Keratinocyte (primary cell): ENCODE data around the gene ARSB. TPM values are rescaled to one million over a fixed set of nuclear protein-coding genes. Genes with fewer than 3 reads are reported as not detected.

Source experiments
- DNase-seq: peaks from one replicate; pipeline ENCODE4 v3.0.0-alpha.2; 2011; ENCODE audit warnings: low read depth, missing footprints, low spot score
- FAIRE-seq: peaks from 2 replicates; lab custom pipeline; 2011; peaks lifted over from hg19 to GRCh38; lab: Jason Lieb, UNC
- H2AFZ ChIP-seq: 2 replicates; pipeline ENCODE4 v1.6.0; 2012; ENCODE audit warnings: low read length, control low read depth, inconsistent platforms; ENCODE audit not compliant: control insufficient read depth
- H3K27ac ChIP-seq: 2 replicates; pipeline ENCODE4 v1.5.1; 2011; ENCODE audit warnings: low read length; ENCODE audit not compliant: control insufficient read depth, insufficient read depth
- H3K27me3 ChIP-seq: 3 replicates; pipeline ENCODE4 v1.6.0; 2011; ENCODE audit warnings: low read length; ENCODE audit not compliant: control insufficient read depth, insufficient read depth; ENCODE audit errors: extremely low read depth
- H3K36me3 ChIP-seq, 2 experiments: 2 replicates in 1 of 2; 3 replicates in 1 of 2; pipeline ENCODE4 v1.5.1; 2011; ENCODE audit warnings: low read length in 2 of 2, mild to moderate bottlenecking in 1 of 2; ENCODE audit not compliant: control insufficient read depth in 2 of 2, insufficient read depth in 2 of 2; ENCODE audit errors: extremely low read depth in 1 of 2
- H3K4me1 ChIP-seq: 3 replicates; pipeline ENCODE4 v1.5.1; 2011; ENCODE audit warnings: low read length; ENCODE audit not compliant: control insufficient read depth, insufficient read depth; ENCODE audit errors: extremely low read depth
- H3K4me2 ChIP-seq: 3 replicates; pipeline ENCODE4 v1.6.0; 2011; ENCODE audit warnings: low read depth, low read length; ENCODE audit not compliant: control insufficient read depth, insufficient read depth; ENCODE audit errors: extremely low read depth
- H3K4me3 ChIP-seq, 3 experiments: fragments of 200-600 bp in 1 of 3; sonication (generic) in 1 of 3; 2 replicates in 2 of 3; 3 replicates in 1 of 3; pipeline ENCODE4 v1.5.1; 2011 to 2016; ENCODE audit warnings: low read length in 3 of 3, mild to moderate bottlenecking in 3 of 3, control low read depth in 2 of 3, inconsistent platforms in 1 of 3, low read depth in 1 of 3, mixed read lengths in 1 of 3, mixed run types in 1 of 3, moderate library complexity in 1 of 3; ENCODE audit not compliant: control insufficient read depth in 2 of 3, insufficient read depth in 2 of 3; ENCODE audit errors: extremely low read depth in 1 of 3
- H3K79me2 ChIP-seq: 2 replicates; pipeline ENCODE4 v1.6.0; 2012; ENCODE audit warnings: low read length; ENCODE audit not compliant: control insufficient read depth, insufficient read depth
- H3K9ac ChIP-seq: 3 replicates; pipeline ENCODE4 v1.6.0; 2011; ENCODE audit warnings: low read length; ENCODE audit not compliant: control insufficient read depth, insufficient read depth; ENCODE audit errors: extremely low read depth
- H3K9me1 ChIP-seq: 3 replicates; pipeline ENCODE4 v1.6.0; 2011; ENCODE audit warnings: low read length; ENCODE audit not compliant: control insufficient read depth, insufficient read depth; ENCODE audit errors: extremely low read depth
- H3K9me3 ChIP-seq: 2 replicates; pipeline ENCODE4 v1.5.1; 2012; ENCODE audit warnings: low read depth, low read length; ENCODE audit not compliant: control insufficient read depth
- H4K20me1 ChIP-seq: 3 replicates; pipeline ENCODE4 v1.6.0; 2011; ENCODE audit warnings: low read length; ENCODE audit not compliant: control insufficient read depth, insufficient read depth; ENCODE audit errors: extremely low read depth
- EZH2 ChIP-seq: IDR thresholded peaks from one replicate; pipeline ENCODE4 v1.6.1; 2012; ENCODE audit warnings: inconsistent platforms, mild to moderate bottlenecking, low read length, moderate library complexity
- dilution Hi-C: fragments of 300-500 bp; cut with MboI; formaldehyde crosslinking; loops from one replicate; pipeline ENCODE4 v1.7.0; 2020; ENCODE audit warnings: low sequenced_read_pairs; ENCODE audit not compliant: extremely low pct_ligation_motif_present
- polyA plus RNA-seq, 5 experiments: library from polyadenylated mRNA; depleted of rRNA in 3 of 5; stranded (reverse) in 3 of 5; stranded (forward) in 1 of 5; unstranded in 1 of 5; fragments of >200 nt; gene quantifications; 1 replicate in 1 of 5; 2 replicates in 3 of 5; 3 replicates in 1 of 5; pipeline versions ENCODE4 v1.2.1 to v1.2.3, GENCODE V29; 2011 to 2012; ENCODE audit warnings: missing spikeins in 2 of 5, low read depth in 1 of 5, low replicate concordance in 1 of 5
- TF ChIP-seq, protein P1 (sequence below), 3 experiments: IDR thresholded peaks in 1 of 3; conservative IDR thresholded peaks in 1 of 3; optimal IDR thresholded peaks in 1 of 3; 2 replicates in 2 of 3; 3 replicates in 1 of 3; pipeline versions ENCODE3 to v1.5.1; 2011; ENCODE audit warnings: low read length in 3 of 3, mild to moderate bottlenecking in 3 of 3, moderate library complexity in 2 of 3, control low read depth in 1 of 3, inconsistent platforms in 1 of 3; ENCODE audit not compliant: insufficient read depth in 2 of 3; ENCODE audit errors: extremely low read depth in 1 of 3

Gene ARSB
- polyA plus RNA-seq, 1 donor (not counting 4 experiments of a cell fraction or from before 2014, with no cell fraction given), result 4.5 TPM

DNA sequence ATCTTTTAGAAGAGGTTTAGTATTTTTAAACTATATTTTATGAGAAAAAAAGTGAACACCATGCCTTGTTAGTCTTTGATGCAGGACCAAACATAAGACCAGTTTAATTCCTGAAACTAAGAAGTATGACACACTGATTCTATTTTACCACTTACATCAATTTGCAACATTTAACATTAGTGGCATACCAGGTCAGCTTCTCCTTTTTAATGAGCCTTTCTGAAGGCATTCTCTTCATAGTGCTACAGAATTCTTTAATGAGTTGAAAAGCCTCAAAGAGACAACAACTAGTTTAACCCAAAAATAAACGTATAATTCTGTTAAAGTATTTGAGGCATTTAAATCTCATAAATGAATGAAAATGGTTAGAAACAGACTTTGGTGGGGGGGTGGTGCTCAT is 28.2 kb downstream of the ARSB start:
- H3K4me1 ChIP-seq, result peaks cover 9% of the 10 kb centered on the region
- H3K36me3 ChIP-seq, result no peaks in the 10 kb centered on the region
- H3K27me3 ChIP-seq, result no peaks in the 10 kb centered on the region
- H3K27ac ChIP-seq, result no peak overlapping the region
- no peak overlapping the region for H3K4me3 ChIP-seq
- FAIRE-seq, result no peak
- no peaks in the 10 kb centered on the region for H3K9me3 ChIP-seq
- H3K9me1 ChIP-seq, result no peaks in the 10 kb centered on the region
- dilution Hi-C loops, result no loop called here
- TF ChIP-seq, protein P1, sequence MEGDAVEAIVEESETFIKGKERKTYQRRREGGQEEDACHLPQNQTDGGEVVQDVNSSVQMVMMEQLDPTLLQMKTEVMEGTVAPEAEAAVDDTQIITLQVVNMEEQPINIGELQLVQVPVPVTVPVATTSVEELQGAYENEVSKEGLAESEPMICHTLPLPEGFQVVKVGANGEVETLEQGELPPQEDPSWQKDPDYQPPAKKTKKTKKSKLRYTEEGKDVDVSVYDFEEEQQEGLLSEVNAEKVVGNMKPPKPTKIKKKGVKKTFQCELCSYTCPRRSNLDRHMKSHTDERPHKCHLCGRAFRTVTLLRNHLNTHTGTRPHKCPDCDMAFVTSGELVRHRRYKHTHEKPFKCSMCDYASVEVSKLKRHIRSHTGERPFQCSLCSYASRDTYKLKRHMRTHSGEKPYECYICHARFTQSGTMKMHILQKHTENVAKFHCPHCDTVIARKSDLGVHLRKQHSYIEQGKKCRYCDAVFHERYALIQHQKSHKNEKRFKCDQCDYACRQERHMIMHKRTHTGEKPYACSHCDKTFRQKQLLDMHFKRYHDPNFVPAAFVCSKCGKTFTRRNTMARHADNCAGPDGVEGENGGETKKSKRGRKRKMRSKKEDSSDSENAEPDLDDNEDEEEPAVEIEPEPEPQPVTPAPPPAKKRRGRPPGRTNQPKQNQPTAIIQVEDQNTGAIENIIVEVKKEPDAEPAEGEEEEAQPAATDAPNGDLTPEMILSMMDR (optimal IDR thresholded peaks at IDR 0.05 in 1 of 3, IDR thresholded peaks at IDR 0.05 in 1 of 3, conservative IDR thresholded peaks at IDR 0.05 in 1 of 3; ENCODE audit: extremely low read depth in 1 of 3, insufficient read depth in 2 of 3, low read length in 3 of 3), result no peak
- no peak for TF ChIP-seq EZH2
- no peaks in the 10 kb centered on the region for H4K20me1 ChIP-seq
- no peak overlapping the region for H3K9ac ChIP-seq
- H3K4me2 ChIP-seq, result no peak overlapping the region
- H2AFZ ChIP-seq, result no peak overlapping the region
- DNase-seq, result no peak
- no peaks in the 10 kb centered on the region for H3K79me2 ChIP-seq

DNA sequence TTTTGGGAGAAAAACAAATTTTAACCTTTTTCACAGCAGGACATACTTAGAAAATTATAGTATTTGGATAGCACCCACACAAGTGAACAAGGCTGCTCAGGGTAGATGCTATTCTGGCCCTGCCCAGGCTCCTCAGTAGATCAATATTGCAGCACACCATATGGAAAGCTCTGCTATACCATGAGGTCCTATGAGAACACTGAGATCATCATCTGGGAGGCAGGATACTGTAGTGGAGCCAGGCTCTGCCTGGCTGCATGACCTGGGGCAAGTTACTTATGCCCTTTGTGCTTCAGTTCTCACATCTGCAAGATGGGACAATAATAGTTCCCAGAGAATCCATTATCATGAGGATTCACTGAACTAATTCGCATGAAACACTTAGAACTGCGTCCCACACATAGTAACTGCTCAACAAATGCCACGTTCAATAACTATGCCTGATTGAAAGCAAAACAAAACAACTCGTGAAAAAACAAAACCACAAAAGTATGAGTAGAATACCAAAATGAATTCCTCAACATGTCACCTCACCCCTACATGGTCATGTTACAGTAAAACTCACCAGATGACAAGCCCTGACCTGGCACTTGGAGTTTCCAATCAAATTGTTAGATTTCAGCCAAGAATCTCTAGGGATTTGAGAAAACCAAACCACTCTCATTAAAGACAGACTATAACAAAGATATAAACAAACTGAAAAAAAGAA is 31.9 kb downstream of the ARSB start:
- peak; percentile 17 for DNase-seq
- no peaks in the 10 kb centered on the region for H3K79me2 ChIP-seq
- no peaks in the 10 kb centered on the region for H3K9me1 ChIP-seq
- no peaks in the 10 kb centered on the region for H3K9me3 ChIP-seq
- peak overlapping the region; percentile 41 for H3K4me2 ChIP-seq
- no peak overlapping the region for H3K9ac ChIP-seq
- peak; percentile 68 for FAIRE-seq
- TF ChIP-seq EZH2, result no peak
- TF ChIP-seq, protein P1 (optimal IDR thresholded peaks at IDR 0.05 in 1 of 3, IDR thresholded peaks at IDR 0.05 in 1 of 3, conservative IDR thresholded peaks at IDR 0.05 in 1 of 3; ENCODE audit: extremely low read depth in 1 of 3, insufficient read depth in 2 of 3, low read length in 3 of 3), result no peak
- H3K36me3 ChIP-seq, result no peaks in the 10 kb centered on the region
- dilution Hi-C loops, result no loop called here
- H3K27me3 ChIP-seq, result no peaks in the 10 kb centered on the region
- H4K20me1 ChIP-seq, result no peaks in the 10 kb centered on the region
- H3K4me1 ChIP-seq, result peaks cover 9% of the 10 kb centered on the region
- H3K27ac ChIP-seq, result no peak overlapping the region
- no peak overlapping the region for H3K4me3 ChIP-seq
- H2AFZ ChIP-seq, result no peak overlapping the region
